ENCODE measurements around the gene RAB28.

DNA sequence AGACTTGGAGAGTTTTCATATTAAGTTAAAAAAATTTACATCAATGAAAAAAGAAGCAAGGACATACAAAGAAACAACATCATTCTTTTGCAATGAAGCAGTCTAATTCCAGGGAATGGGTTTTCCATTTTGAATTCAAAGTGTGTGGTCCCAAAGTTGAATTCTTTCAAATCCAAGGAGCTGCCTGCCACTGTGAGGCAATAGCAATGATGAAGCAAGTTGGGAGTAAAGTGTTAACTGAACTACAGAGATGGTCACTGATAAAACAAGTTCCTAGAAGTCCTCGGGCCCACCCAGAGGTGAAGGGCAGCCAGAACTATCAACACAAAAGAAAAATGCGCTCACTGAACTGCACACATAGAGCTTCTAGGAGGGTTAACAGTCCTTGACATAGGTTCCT, 115.9 kb downstream of the RAB28 start:
- TF ChIP-seq GATA2 (IDR thresholded peaks at IDR 0.05; ENCODE audit: low read depth, low read length) (no peak), GATA3 (IDR thresholded peaks at IDR 0.05; ENCODE audit: low read depth, low read length) (no peak)
